ENCODE measurements around the gene PDPN. TPM values are rescaled to one million over a fixed set of nuclear protein-coding genes. Genes with fewer than 3 reads are reported as not detected.
"Not testable (repeated sequence)": the region's sequence is repeated elsewhere in the genome, so short reads cannot be mapped to it uniquely, and the experiment has no call there.

PDPN gene
- total RNA-seq, 1 experiment from 2014 or later: not detected

GRCh38 chr1:13562981-13563380, 20.7 kb upstream of the PDPN start:
- H3K4me2 ChIP-seq (ENCODE audit: low read depth, low read length, poor library complexity, severe bottlenecking); H3K36me3 ChIP-seq (ENCODE audit: insufficient read depth, low read length); H3K9ac ChIP-seq (ENCODE audit: low read length); H3K27me3 ChIP-seq (ENCODE audit: low read length); H2AFZ ChIP-seq (ENCODE audit: low read length); H3K79me2 ChIP-seq (ENCODE audit: low read length); H3K9me3 ChIP-seq (ENCODE audit: low read length); DNase-seq; H3K27ac ChIP-seq (ENCODE audit: low read length); H4K20me1 ChIP-seq (ENCODE audit: insufficient read depth, low read depth, low read length); H3K4me3 ChIP-seq (ENCODE audit: low read length); H3K4me1 ChIP-seq (ENCODE audit: low read length); H3K9me2 ChIP-seq (replicated peaks; ENCODE audit: insufficient read depth, low read length): not testable (repeated sequence)

- no peaks in the 10 kb centered on the region for H4K20me1 ChIP-seq (ENCODE audit: insufficient read depth, low read depth, low read length)
- no peaks in the 10 kb centered on the region for H3K9me2 ChIP-seq (replicated peaks; ENCODE audit: insufficient read depth, low read length)
- no peak overlapping the region for H3K9ac ChIP-seq (ENCODE audit: low read length)
- no peaks in the 10 kb centered on the region for H3K79me2 ChIP-seq (ENCODE audit: low read length)
- DNase-seq: no peak
- no peaks in the 10 kb centered on the region for H3K4me1 ChIP-seq (ENCODE audit: low read length)
- no peaks in the 10 kb centered on the region for H3K27me3 ChIP-seq (ENCODE audit: low read length)
- no peaks in the 10 kb centered on the region for H3K36me3 ChIP-seq (ENCODE audit: insufficient read depth, low read length)
- no peak overlapping the region for H3K4me3 ChIP-seq (ENCODE audit: low read length)
- H3K9me3 ChIP-seq (ENCODE audit: low read length): no peaks in the 10 kb centered on the region
- H3K4me2 ChIP-seq (ENCODE audit: low read depth, low read length, poor library complexity, severe bottlenecking): no peak overlapping the region
- H2AFZ ChIP-seq (ENCODE audit: low read length): no peak overlapping the region
- H3K27ac ChIP-seq (ENCODE audit: low read length): no peak overlapping the region
These were observed 19.6 kb upstream of the PDPN start for GRCh38 chr1:13564073-13564472.

GRCh38 chr1:13570435-13570834, 13.2 kb upstream of the PDPN start:
- H3K4me2 ChIP-seq (ENCODE audit: low read depth, low read length, poor library complexity, severe bottlenecking); H3K79me2 ChIP-seq (ENCODE audit: low read length); H3K36me3 ChIP-seq (ENCODE audit: insufficient read depth, low read length); H3K4me1 ChIP-seq (ENCODE audit: low read length); H2AFZ ChIP-seq (ENCODE audit: low read length); H3K9me2 ChIP-seq (replicated peaks; ENCODE audit: insufficient read depth, low read length); H3K9ac ChIP-seq (ENCODE audit: low read length); DNase-seq; H3K9me3 ChIP-seq (ENCODE audit: low read length); H3K27me3 ChIP-seq (ENCODE audit: low read length); H3K27ac ChIP-seq (ENCODE audit: low read length); H3K4me3 ChIP-seq (ENCODE audit: low read length); H4K20me1 ChIP-seq (ENCODE audit: insufficient read depth, low read depth, low read length): not testable (repeated sequence)

GRCh38 chr1:13570924-13571323, 12.7 kb upstream of the PDPN start:
- no peaks in the 10 kb centered on the region for H3K9me3 ChIP-seq (ENCODE audit: low read length)
- no peak overlapping the region for H3K4me2 ChIP-seq (ENCODE audit: low read depth, low read length, poor library complexity, severe bottlenecking)
- no peaks in the 10 kb centered on the region for H3K9me2 ChIP-seq (replicated peaks; ENCODE audit: insufficient read depth, low read length)
- H2AFZ ChIP-seq (ENCODE audit: low read length): no peak overlapping the region
- H4K20me1 ChIP-seq (ENCODE audit: insufficient read depth, low read depth, low read length): no peaks in the 10 kb centered on the region
- H3K4me1 ChIP-seq (ENCODE audit: low read length): no peaks in the 10 kb centered on the region
- H3K79me2 ChIP-seq (ENCODE audit: low read length): no peaks in the 10 kb centered on the region
- H3K36me3 ChIP-seq (ENCODE audit: insufficient read depth, low read length): no peaks in the 10 kb centered on the region
- H3K27me3 ChIP-seq (ENCODE audit: low read length): no peaks in the 10 kb centered on the region
- H3K9ac ChIP-seq (ENCODE audit: low read length): no peak overlapping the region
- H3K4me3 ChIP-seq (ENCODE audit: low read length): no peak overlapping the region
- peak; percentile 66 for DNase-seq
- no peak overlapping the region for H3K27ac ChIP-seq (ENCODE audit: low read length)

- H3K9ac ChIP-seq (ENCODE audit: low read length): no peak overlapping the region
- H3K27me3 ChIP-seq (ENCODE audit: low read length): no peaks in the 10 kb centered on the region
These were observed 10.0 kb upstream of the PDPN start for GRCh38 chr1:13573586-13573985.

GRCh38 chr1:13576926-13577325, 6.7 kb upstream of the PDPN start:
- H3K4me1 ChIP-seq (ENCODE audit: low read length): no peaks in the 10 kb centered on the region

More at GRCh38 chr1:13573586-13573985, 10.0 kb upstream of the PDPN start:
- no peak overlapping the region for H3K4me3 ChIP-seq (ENCODE audit: low read length)
- no peaks in the 10 kb centered on the region for H3K4me1 ChIP-seq (ENCODE audit: low read length)
- H3K9me3 ChIP-seq (ENCODE audit: low read length): no peaks in the 10 kb centered on the region
- H2AFZ ChIP-seq (ENCODE audit: low read length): no peak overlapping the region
- no peaks in the 10 kb centered on the region for H3K36me3 ChIP-seq (ENCODE audit: insufficient read depth, low read length)
- no peaks in the 10 kb centered on the region for H3K9me2 ChIP-seq (replicated peaks; ENCODE audit: insufficient read depth, low read length)
- no peaks in the 10 kb centered on the region for H3K79me2 ChIP-seq (ENCODE audit: low read length)
- no peak overlapping the region for H3K27ac ChIP-seq (ENCODE audit: low read length)
- no peaks in the 10 kb centered on the region for H4K20me1 ChIP-seq (ENCODE audit: insufficient read depth, low read depth, low read length)
- H3K4me2 ChIP-seq (ENCODE audit: low read depth, low read length, poor library complexity, severe bottlenecking): no peak overlapping the region
- DNase-seq: no peak

GRCh38 chr1:13577846-13578245, 5.8 kb upstream of the PDPN start:
- no peaks in the 10 kb centered on the region for H3K9me3 ChIP-seq (ENCODE audit: low read length)
- no peak for DNase-seq
- H3K4me2 ChIP-seq (ENCODE audit: low read depth, low read length, poor library complexity, severe bottlenecking): no peak overlapping the region
- H3K27ac ChIP-seq (ENCODE audit: low read length): no peak overlapping the region
- H4K20me1 ChIP-seq (ENCODE audit: insufficient read depth, low read depth, low read length): no peaks in the 10 kb centered on the region
- no peak overlapping the region for H2AFZ ChIP-seq (ENCODE audit: low read length)
- H3K27me3 ChIP-seq (ENCODE audit: low read length): no peaks in the 10 kb centered on the region
- H3K9ac ChIP-seq (ENCODE audit: low read length): no peak overlapping the region
- no peaks in the 10 kb centered on the region for H3K36me3 ChIP-seq (ENCODE audit: insufficient read depth, low read length)
- no peaks in the 10 kb centered on the region for H3K9me2 ChIP-seq (replicated peaks; ENCODE audit: insufficient read depth, low read length)
- H3K4me3 ChIP-seq (ENCODE audit: low read length): no peak overlapping the region
- H3K4me1 ChIP-seq (ENCODE audit: low read length): no peaks in the 10 kb centered on the region
- no peaks in the 10 kb centered on the region for H3K79me2 ChIP-seq (ENCODE audit: low read length)

More at GRCh38 chr1:13576926-13577325, 6.7 kb upstream of the PDPN start:
- Histone ChIP-seq H3K27me3 (ENCODE audit: low read length) (no peaks in the 10 kb centered on the region), H3K4me3 (ENCODE audit: low read length) (no peak overlapping the region), H2AFZ (ENCODE audit: low read length) (no peak overlapping the region), H3K36me3 (ENCODE audit: insufficient read depth, low read length) (no peaks in the 10 kb centered on the region), H3K9me3 (ENCODE audit: low read length) (no peaks in the 10 kb centered on the region), H3K27ac (ENCODE audit: low read length) (no peak overlapping the region), H4K20me1 (ENCODE audit: insufficient read depth, low read depth, low read length) (no peaks in the 10 kb centered on the region), H3K4me2 (ENCODE audit: low read depth, low read length, poor library complexity, severe bottlenecking) (no peak overlapping the region), H3K9me2 (replicated peaks; ENCODE audit: insufficient read depth, low read length) (no peaks in the 10 kb centered on the region), H3K9ac (ENCODE audit: low read length) (no peak overlapping the region), H3K79me2 (ENCODE audit: low read length) (no peaks in the 10 kb centered on the region)
- no peak for DNase-seq

- no peaks in the 10 kb centered on the region for H3K36me3 ChIP-seq (ENCODE audit: insufficient read depth, low read length)
- no peak overlapping the region for H3K4me2 ChIP-seq (ENCODE audit: low read depth, low read length, poor library complexity, severe bottlenecking)
- no peaks in the 10 kb centered on the region for H3K79me2 ChIP-seq (ENCODE audit: low read length)
- no peaks in the 10 kb centered on the region for H3K27me3 ChIP-seq (ENCODE audit: low read length)
- no peak for DNase-seq
- no peak overlapping the region for H3K4me3 ChIP-seq (ENCODE audit: low read length)
- no peak overlapping the region for H2AFZ ChIP-seq (ENCODE audit: low read length)
- no peaks in the 10 kb centered on the region for H3K9me2 ChIP-seq (replicated peaks; ENCODE audit: insufficient read depth, low read length)
- H3K9me3 ChIP-seq (ENCODE audit: low read length): no peaks in the 10 kb centered on the region
- no peaks in the 10 kb centered on the region for H3K4me1 ChIP-seq (ENCODE audit: low read length)
- no peaks in the 10 kb centered on the region for H4K20me1 ChIP-seq (ENCODE audit: insufficient read depth, low read depth, low read length)
- no peak overlapping the region for H3K9ac ChIP-seq (ENCODE audit: low read length)
- no peak overlapping the region for H3K27ac ChIP-seq (ENCODE audit: low read length)
These were observed 2.2 kb upstream of the PDPN start for GRCh38 chr1:13581446-13581845.

All from Karpas-422 (cell line).